Osteocyte (in vitro differentiated cells): ENCODE measurements around the gene IRX4. TPM values are rescaled to one million over a fixed set of nuclear protein-coding genes. Genes with fewer than 3 reads are reported as not detected.

ENCODE experiments used
- DNase-seq: peaks from one replicate; pipeline ENCODE4 v3.0.0; 2021; ENCODE audit warnings: mixed read lengths; ENCODE audit not compliant: unreplicated experiment; ENCODE audit errors: extremely low spot score
- H3K27ac Mint-ChIP-seq: one replicate; pipeline ENCODE4 v1.8.0; 2021; ENCODE audit warnings: mild to moderate bottlenecking, mixed read lengths; ENCODE audit not compliant: unreplicated experiment
- H3K27me3 Mint-ChIP-seq: one replicate; pipeline ENCODE4 v1.8.0; 2021; ENCODE audit warnings: mixed read lengths; ENCODE audit not compliant: unreplicated experiment
- H3K36me3 Mint-ChIP-seq: one replicate; pipeline ENCODE4 v1.8.0; 2021; ENCODE audit warnings: mixed read lengths; ENCODE audit not compliant: unreplicated experiment
- H3K4me1 Mint-ChIP-seq: one replicate; pipeline ENCODE4 v1.8.0; 2021; ENCODE audit warnings: mixed read lengths; ENCODE audit not compliant: unreplicated experiment
- H3K4me3 Mint-ChIP-seq: one replicate; pipeline ENCODE4 v1.8.0; 2021; ENCODE audit warnings: mild to moderate bottlenecking, moderate library complexity, mixed read lengths; ENCODE audit not compliant: unreplicated experiment
- H3K9me3 Mint-ChIP-seq: one replicate; pipeline ENCODE4 v1.8.0; 2021; ENCODE audit warnings: mixed read lengths; ENCODE audit not compliant: unreplicated experiment
- total RNA-seq: library from RNA; stranded (reverse); gene quantifications from 2 replicates; pipeline ENCODE4 v1.2.1, GENCODE V29; 2021
- TF ChIP-seq, protein P1 (sequence below): fragments of 200-600 bp; sonication (generic); IDR thresholded peaks from 2 replicates; pipeline ENCODE4 v1.5.0; 2021; ENCODE audit warnings: antibody characterized with exemption, mild to moderate bottlenecking, moderate library complexity

Gene IRX4
- total RNA-seq, 1 donor from 2014 or later, result not detected

DNA sequence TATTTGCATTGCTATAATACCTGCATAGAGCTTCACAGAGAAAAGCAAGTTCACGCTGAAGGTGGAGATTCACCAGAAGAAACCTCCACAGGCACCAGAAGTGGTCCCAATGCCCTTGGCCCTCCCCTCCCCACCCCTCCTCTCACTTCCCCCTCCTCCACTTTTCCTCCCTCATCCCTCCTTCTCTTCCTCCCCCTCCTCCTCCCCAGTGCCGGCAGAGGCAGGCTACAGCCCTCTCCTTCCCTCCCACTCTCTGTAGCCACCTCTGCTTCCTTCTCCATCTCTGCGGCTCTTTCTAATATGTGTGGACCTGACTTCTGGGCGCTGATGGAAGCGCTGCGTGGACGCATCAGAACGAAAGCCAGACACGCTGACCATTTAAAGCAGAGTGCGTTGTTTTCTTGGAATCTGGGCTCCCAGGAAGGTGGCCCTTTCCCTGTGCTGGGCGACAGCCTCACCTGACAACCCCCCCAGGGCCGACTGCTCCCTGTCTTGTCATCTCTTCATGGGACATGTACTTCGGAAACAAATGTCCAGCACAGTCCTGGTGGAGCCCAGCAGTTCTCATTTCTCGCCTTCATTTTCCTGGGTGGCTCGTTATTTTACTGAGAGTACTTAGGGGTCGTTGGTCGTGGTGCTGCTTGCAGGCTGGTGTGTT is 52.0 kb downstream of the IRX4 start:
- TF ChIP-seq, protein P1, sequence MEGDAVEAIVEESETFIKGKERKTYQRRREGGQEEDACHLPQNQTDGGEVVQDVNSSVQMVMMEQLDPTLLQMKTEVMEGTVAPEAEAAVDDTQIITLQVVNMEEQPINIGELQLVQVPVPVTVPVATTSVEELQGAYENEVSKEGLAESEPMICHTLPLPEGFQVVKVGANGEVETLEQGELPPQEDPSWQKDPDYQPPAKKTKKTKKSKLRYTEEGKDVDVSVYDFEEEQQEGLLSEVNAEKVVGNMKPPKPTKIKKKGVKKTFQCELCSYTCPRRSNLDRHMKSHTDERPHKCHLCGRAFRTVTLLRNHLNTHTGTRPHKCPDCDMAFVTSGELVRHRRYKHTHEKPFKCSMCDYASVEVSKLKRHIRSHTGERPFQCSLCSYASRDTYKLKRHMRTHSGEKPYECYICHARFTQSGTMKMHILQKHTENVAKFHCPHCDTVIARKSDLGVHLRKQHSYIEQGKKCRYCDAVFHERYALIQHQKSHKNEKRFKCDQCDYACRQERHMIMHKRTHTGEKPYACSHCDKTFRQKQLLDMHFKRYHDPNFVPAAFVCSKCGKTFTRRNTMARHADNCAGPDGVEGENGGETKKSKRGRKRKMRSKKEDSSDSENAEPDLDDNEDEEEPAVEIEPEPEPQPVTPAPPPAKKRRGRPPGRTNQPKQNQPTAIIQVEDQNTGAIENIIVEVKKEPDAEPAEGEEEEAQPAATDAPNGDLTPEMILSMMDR, result no peak
- Mint-ChIP-seq H3K9me3 (no peaks in the 10 kb centered on the region), H3K27me3 (peaks cover 16% of the 10 kb centered on the region), H3K27ac (no peak overlapping the region), H3K4me1 (no peaks in the 10 kb centered on the region), H3K36me3 (peaks cover 5% of the 10 kb centered on the region), H3K4me3 (no peak overlapping the region)
- DNase-seq, result no peak

DNA sequence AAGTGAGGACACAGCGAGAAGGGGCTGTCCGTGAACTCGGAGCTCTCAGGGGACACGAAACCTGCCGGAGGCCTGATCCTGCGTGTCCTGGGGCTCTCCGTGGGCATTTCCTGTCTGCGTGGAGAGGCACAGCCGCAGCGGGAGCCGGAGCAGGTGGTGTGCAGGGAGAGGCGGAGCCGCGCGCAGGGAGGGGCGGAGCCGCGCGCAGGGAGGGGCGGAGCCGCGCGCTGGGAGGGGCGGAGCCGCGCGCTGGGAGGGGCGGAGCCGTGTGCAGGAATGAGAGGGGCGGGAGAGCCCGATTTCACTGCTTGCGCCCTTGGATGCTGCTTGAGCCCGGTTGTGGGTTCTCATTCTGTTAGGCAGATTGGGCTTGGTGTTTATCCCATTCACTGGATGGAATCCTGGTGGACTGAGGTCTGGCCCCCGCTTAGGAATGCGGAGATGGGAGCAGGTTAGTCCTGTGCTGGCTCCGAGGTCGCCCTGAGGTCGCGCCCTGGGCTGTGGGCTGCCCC is 54.8 kb downstream of the IRX4 start:
- no peaks in the 10 kb centered on the region for H3K9me3 Mint-ChIP-seq
- no peak overlapping the region for H3K4me3 Mint-ChIP-seq
- no peaks in the 10 kb centered on the region for H3K4me1 Mint-ChIP-seq

More for the DNA sequence above, 54.8 kb downstream of the IRX4 start:
- DNase-seq, result no peak
- no peaks in the 10 kb centered on the region for H3K27me3 Mint-ChIP-seq
- peaks cover 7% of the 10 kb centered on the region for H3K36me3 Mint-ChIP-seq
- H3K27ac Mint-ChIP-seq, result no peak overlapping the region
- TF ChIP-seq, protein P1, result no peak

Other genes with a start within 250 kb of the IRX4 start
- 44.0 and 51.9 TPM in 2 replicates for gene MRPL36, start 83.1 kb downstream of the IRX4 start, total RNA-seq
- gene NDUFS6, start 81.5 kb downstream of the IRX4 start, total RNA-seq, result 31.7 and 35.1 TPM in 2 replicates